B cell (primary cell): ENCODE measurements around the gene MYCN. TPM values are rescaled to one million over a fixed set of nuclear protein-coding genes. Genes with fewer than 3 reads are reported as not detected.

Experiments
- ATAC-seq: fragments of 200-7000 bp; cut with Tn5 transposase; one replicate; pipeline ENCODE4 v1.10.0; 2021; ENCODE audit warnings: low read depth, mild to moderate bottlenecking, moderate number of reproducible peaks, moderate library complexity
- CTCF ChIA-PET: fragments of 350-600 bp; sonication (Branson Sonifier 250); formaldehyde crosslinking; loops from one replicate; lab custom pipeline; 2021; ENCODE audit warnings: antibody characterized with exemption, inconsistent platforms; lab: Charles Lee
- POLR2A ChIA-PET: fragments of 350-600 bp; sonication (Branson Sonifier 250); formaldehyde crosslinking; loops from one replicate; lab custom pipeline; 2021; ENCODE audit warnings: antibody characterized with exemption; lab: Charles Lee
- DNase-seq: peaks from one replicate; pipeline ENCODE4 v3.0.0; 2013
- H2AFZ ChIP-seq: 2 replicates; pipeline ENCODE4 v1.6.1; 2012; ENCODE audit warnings: mild to moderate bottlenecking, low read depth, low read length; ENCODE audit not compliant: insufficient read depth, poor library complexity, severe bottlenecking
- H3K27ac ChIP-seq, 2 donors: 1 replicate in 1 of 2; 2 replicates in 1 of 2; pipeline ENCODE4 v1.5.1; 2012 to 2013; ENCODE audit warnings: low read length in 2 of 2, mild to moderate bottlenecking in 2 of 2, moderate library complexity in 1 of 2
- H3K27me3 ChIP-seq, 4 experiments: fragments of 200-600 bp in 1 of 4; sonication (generic) in 1 of 4; replicated peaks in 1 of 4; 1 replicate in 2 of 4; 2 replicates in 2 of 4; pipeline versions ENCODE4 v1.6.1 to v1.7.0; 2013 to 2016; ENCODE audit warnings: low read length in 3 of 4, mild to moderate bottlenecking in 2 of 4, mixed read lengths in 1 of 4, moderate library complexity in 1 of 4; ENCODE audit not compliant: insufficient read depth in 4 of 4, control insufficient read depth in 3 of 4; ENCODE audit errors: control extremely low read depth in 1 of 4
- H3K36me3 ChIP-seq, 2 experiments: replicated peaks in 1 of 2; 1 replicate in 1 of 2; 2 replicates in 1 of 2; pipeline versions ENCODE4 v1.6.1 to v1.7.1; 2013; ENCODE audit warnings: low read length in 1 of 2; ENCODE audit not compliant: insufficient read depth in 2 of 2, control insufficient read depth in 1 of 2; ENCODE audit errors: control extremely low read depth in 1 of 2, extremely low read depth in 1 of 2
- H3K4me1 ChIP-seq, 2 donors: fragments of 200-600 bp in 1 of 2; sonication (generic) in 1 of 2; 1 replicate in 1 of 2; 2 replicates in 1 of 2; pipeline versions ENCODE4 v1.5.1 to v1.6.1; 2013 to 2017; ENCODE audit warnings: low read length in 2 of 2; ENCODE audit not compliant: control insufficient read depth in 2 of 2, insufficient read depth in 2 of 2
- H3K4me2 ChIP-seq: replicated peaks from 2 replicates; pipeline ENCODE3; 2012; ENCODE audit warnings: mild to moderate bottlenecking, low read depth, low read length; ENCODE audit not compliant: poor library complexity, severe bottlenecking
- H3K4me3 ChIP-seq, 5 experiments: fragments of 200-600 bp in 1 of 5; sonication (generic) in 1 of 5; 1 replicate in 3 of 5; 2 replicates in 2 of 5; pipeline versions ENCODE4 v1.5.1 to v1.7.0; 2011 to 2016; ENCODE audit warnings: low read length in 4 of 5, mild to moderate bottlenecking in 4 of 5, low read depth in 2 of 5, control low read depth in 1 of 5, moderate library complexity in 1 of 5; ENCODE audit not compliant: insufficient read depth in 1 of 5; ENCODE audit errors: control extremely low read depth in 1 of 5, extremely low read depth in 1 of 5
- H3K79me2 ChIP-seq: fragments of 200-600 bp; sonication (generic); one replicate; pipeline ENCODE4 v1.6.0; 2016; ENCODE audit warnings: low read length; ENCODE audit not compliant: control insufficient read depth, insufficient read depth
- H3K9ac ChIP-seq: fragments of 200-600 bp; sonication (generic); 2 replicates; pipeline ENCODE4 v1.6.1; 2017; ENCODE audit warnings: mild to moderate bottlenecking, low read length, moderate library complexity
- H3K9me3 ChIP-seq, 3 donors: one replicate each; pipeline versions ENCODE4 v1.6.1 to v1.7.1; 2013; ENCODE audit warnings: low read length in 2 of 3; ENCODE audit not compliant: control insufficient read depth in 2 of 3, insufficient read depth in 1 of 3; ENCODE audit errors: control extremely low read depth in 1 of 3
- H4K20me1 ChIP-seq: 2 replicates; pipeline ENCODE4 v1.6.0; 2012; ENCODE audit warnings: mild to moderate bottlenecking, low read length; ENCODE audit not compliant: insufficient read depth, control insufficient read depth, poor library complexity, severe bottlenecking
- H3K27ac Mint-ChIP-seq: one replicate; pipeline ENCODE4 v1.8.0; 2021; ENCODE audit warnings: mixed read lengths
- H3K27me3 Mint-ChIP-seq: one replicate; pipeline ENCODE4 v1.8.0; 2021; ENCODE audit warnings: mixed read lengths
- H3K4me1 Mint-ChIP-seq: one replicate; pipeline ENCODE4 v1.8.0; 2021; ENCODE audit warnings: mixed read lengths
- H3K4me3 Mint-ChIP-seq: one replicate; pipeline ENCODE4 v1.8.0; 2021; ENCODE audit warnings: mixed read lengths
- H3K9me3 Mint-ChIP-seq: one replicate; pipeline ENCODE4 v1.8.0; 2022; ENCODE audit warnings: mixed read lengths; ENCODE audit not compliant: insufficient read depth
- CTCF ChIP-seq: fragments of 200-600 bp; IDR thresholded peaks from one replicate; pipeline ENCODE4 v1.8.0; 2022; ENCODE audit warnings: antibody characterized with exemption, mild to moderate bottlenecking
- EZH2 ChIP-seq: IDR thresholded peaks from 2 replicates; pipeline ENCODE4 v1.6.1; 2012; ENCODE audit warnings: borderline replicate concordance, low read depth, mild to moderate bottlenecking, moderate library complexity, low read length; ENCODE audit not compliant: insufficient read depth, poor library complexity, severe bottlenecking
- WGBS: methylation state at CpG from one replicate; pipeline ENCODE4 v1.1.5; 2013; ENCODE audit warnings: missing lambda C conversion rate; ENCODE audit not compliant: insufficient coverage; 5-methylcytosine and 5-hydroxymethylcytosine counted together
- intact Hi-C: fragments of 100-400 bp; cut with micrococcal nuclease; formaldehyde crosslinking; loops from one replicate; pipeline ENCODE4 v1.10.0; 2022
- polyA plus RNA-seq: library from polyadenylated mRNA; depleted of rRNA; stranded (reverse); fragments of >200 nt; gene quantifications from 2 replicates; pipeline ENCODE4 v1.2.3, GENCODE V29; 2012
- total RNA-seq, 2 donors: library from RNA; stranded (reverse); fragments of 120-200 nt in 1 of 2; gene quantifications; 1 replicate in 1 of 2; 2 replicates in 1 of 2; pipeline versions ENCODE4 v1.2.3 to v1.2.4, GENCODE V29; 2013 to 2022

Gene MYCN
- total and polyA plus RNA-seq, 2 donors (not counting 1 experiment from before 2014, with no cell fraction given): not detected

- no peaks in the 10 kb centered on the region for H3K36me3 ChIP-seq
- H3K27ac ChIP-seq: no peak overlapping the region
- H3K4me2 ChIP-seq: no peak overlapping the region
- no peaks in the 10 kb centered on the region for H4K20me1 ChIP-seq
- peaks cover 0 to 6% (median 0%) of the 10 kb centered on the region in 3 donors for H3K9me3 ChIP-seq
- H2AFZ ChIP-seq: no peak overlapping the region
- H3K4me3 ChIP-seq: no peak overlapping the region
- DNase-seq (no peak), ATAC-seq (no peak)
- TF ChIP-seq CTCF (no peak), EZH2 (no peak)
- no peak overlapping the region for H3K9ac ChIP-seq
- WGBS: 89% methylated on average over 12 of the region's 15 CpGs
- ChIA-PET CTCF (no interaction called here), POLR2A (no interaction called here)
- intact Hi-C loops: no loop called here
- Mint-ChIP-seq H3K27ac (no peak overlapping the region), H3K27me3 (no peaks in the 10 kb centered on the region), H3K4me1 (no peaks in the 10 kb centered on the region), H3K9me3 (no peaks in the 10 kb centered on the region), H3K4me3 (no peak overlapping the region)
- H3K79me2 ChIP-seq: no peaks in the 10 kb centered on the region
- H3K4me1 ChIP-seq: no peaks in the 10 kb centered on the region
- peaks cover 0 to 2% (median 0%) of the 10 kb centered on the region in 4 experiments for H3K27me3 ChIP-seq
These were observed 49.1 kb upstream of the MYCN start for GRCh38 chr2:15890936-15891905.
